H1 (cell line): Measurements from ENCODE around the gene ZNF140. TPM values are rescaled to one million over a fixed set of nuclear protein-coding genes. Genes with fewer than 3 reads are reported as not detected.

ENCODE experiments used
- polyA plus RNA-seq, 7 experiments: library from polyadenylated mRNA; depleted of rRNA in 3 of 7; stranded (reverse) in 5 of 7; unstranded in 2 of 7; fragments of >200 nt in 5 of 7; fragments of 200-250 nt in 2 of 7; gene quantifications; 1 replicate in 5 of 7; 2 replicates in 1 of 7; 4 replicates in 1 of 7; pipeline versions ENCODE4 v1.2.1 to v1.2.3, GENCODE V29; 2011 to 2013; ENCODE audit warnings: missing spikeins in 2 of 7, mixed read lengths in 2 of 7
- total RNA-seq: library from RNA; stranded (reverse); fragmentation: NEBNext Ultra II Directional; extraction: Animal tissue kit (Norgen Biotek cat#: 25700); gene quantifications from 2 replicates; pipeline ENCODE4 v1.2.1, GENCODE V29; 2021

ZNF140 gene
- total and polyA plus RNA-seq, 2 of the 8 experiments (the other 6 are each of a cell fraction or from before 2014, with no cell fraction given), result 7.5 to 14.3 TPM

Other genes with a start within 250 kb of the ZNF140 start
- gene CHFR, start 193.3 kb upstream of the ZNF140 start, total RNA-seq, result 44.6 and 45.2 TPM in 2 replicates
- 31.4 and 58.8 TPM in 2 replicates for gene CHFR, start 193.3 kb upstream of the ZNF140 start, polyA plus RNA-seq (2011; rRNA removed)
- 16.9 and 20.3 TPM in 2 replicates for gene ZNF605, start 124.6 kb upstream of the ZNF140 start, total RNA-seq
- 2.7 and 3.6 TPM in 2 replicates for gene ZNF605, start 124.6 kb upstream of the ZNF140 start, polyA plus RNA-seq (2011; rRNA removed)
- 7.6 and 8.4 TPM in 2 replicates for gene ZNF26, start 94.6 kb upstream of the ZNF140 start, total RNA-seq
- gene ZNF26, start 94.6 kb upstream of the ZNF140 start, polyA plus RNA-seq (2011; rRNA removed), result 5.8 and 9.0 TPM in 2 replicates
- gene ZNF84, start 43.4 kb upstream of the ZNF140 start, total RNA-seq, result 33.5 and 34.0 TPM in 2 replicates
- 5.6 and 8.9 TPM in 2 replicates for gene ZNF84, start 43.4 kb upstream of the ZNF140 start, polyA plus RNA-seq (2011; rRNA removed)
- 3.1 TPM in 2 replicates for gene ZNF891, start 49.4 kb downstream of the ZNF140 start, total RNA-seq
- 1.3 TPM in 2 replicates for gene ZNF891, start 49.4 kb downstream of the ZNF140 start, polyA plus RNA-seq (2011; rRNA removed)
- 11.9 and 13.7 TPM in 2 replicates for gene ZNF10, start 49.7 kb downstream of the ZNF140 start, total RNA-seq
- gene ZNF10, start 49.7 kb downstream of the ZNF140 start, polyA plus RNA-seq (2011; rRNA removed), result 5.2 and 6.5 TPM in 2 replicates
- gene ZNF268, start 100.6 kb downstream of the ZNF140 start, total RNA-seq, result 22.3 and 23.5 TPM in 2 replicates
- 6.3 and 7.7 TPM in 2 replicates for gene ZNF268, start 100.6 kb downstream of the ZNF140 start, polyA plus RNA-seq (2011; rRNA removed)
- not detected in 2 replicates for gene ANHX, start 155.0 kb downstream of the ZNF140 start, total RNA-seq
- gene ANHX, start 155.0 kb downstream of the ZNF140 start, polyA plus RNA-seq (2011; rRNA removed), result not detected in 2 replicates